ENCODE measurements around the gene RPL27A.

RPL27A gene

DNA sequence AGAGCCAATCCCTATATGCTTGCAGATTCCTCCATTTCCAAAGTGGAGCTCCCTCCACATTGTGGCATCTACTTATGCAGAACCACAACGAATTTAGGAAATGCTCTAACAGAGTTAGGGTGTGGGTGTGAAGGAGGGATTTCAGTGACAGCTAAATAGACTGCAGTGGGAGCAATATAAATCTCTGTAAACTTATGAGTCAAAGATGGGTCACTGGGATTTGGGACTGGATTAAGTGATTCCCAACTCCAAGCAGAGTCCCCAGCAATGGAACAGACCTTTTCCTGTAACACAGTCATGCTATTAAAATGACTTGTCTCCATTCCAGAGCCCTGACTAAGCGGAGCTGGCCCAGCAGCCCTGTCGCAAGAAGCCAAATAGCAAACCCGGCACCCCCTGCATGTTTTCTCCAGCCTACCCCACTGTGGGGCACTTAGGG is 36.6 kb downstream of the RPL27A start:
- TF ChIP-seq, protein P1, sequence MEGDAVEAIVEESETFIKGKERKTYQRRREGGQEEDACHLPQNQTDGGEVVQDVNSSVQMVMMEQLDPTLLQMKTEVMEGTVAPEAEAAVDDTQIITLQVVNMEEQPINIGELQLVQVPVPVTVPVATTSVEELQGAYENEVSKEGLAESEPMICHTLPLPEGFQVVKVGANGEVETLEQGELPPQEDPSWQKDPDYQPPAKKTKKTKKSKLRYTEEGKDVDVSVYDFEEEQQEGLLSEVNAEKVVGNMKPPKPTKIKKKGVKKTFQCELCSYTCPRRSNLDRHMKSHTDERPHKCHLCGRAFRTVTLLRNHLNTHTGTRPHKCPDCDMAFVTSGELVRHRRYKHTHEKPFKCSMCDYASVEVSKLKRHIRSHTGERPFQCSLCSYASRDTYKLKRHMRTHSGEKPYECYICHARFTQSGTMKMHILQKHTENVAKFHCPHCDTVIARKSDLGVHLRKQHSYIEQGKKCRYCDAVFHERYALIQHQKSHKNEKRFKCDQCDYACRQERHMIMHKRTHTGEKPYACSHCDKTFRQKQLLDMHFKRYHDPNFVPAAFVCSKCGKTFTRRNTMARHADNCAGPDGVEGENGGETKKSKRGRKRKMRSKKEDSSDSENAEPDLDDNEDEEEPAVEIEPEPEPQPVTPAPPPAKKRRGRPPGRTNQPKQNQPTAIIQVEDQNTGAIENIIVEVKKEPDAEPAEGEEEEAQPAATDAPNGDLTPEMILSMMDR (IDR thresholded peaks at IDR 0.05), result no peak

DNA sequence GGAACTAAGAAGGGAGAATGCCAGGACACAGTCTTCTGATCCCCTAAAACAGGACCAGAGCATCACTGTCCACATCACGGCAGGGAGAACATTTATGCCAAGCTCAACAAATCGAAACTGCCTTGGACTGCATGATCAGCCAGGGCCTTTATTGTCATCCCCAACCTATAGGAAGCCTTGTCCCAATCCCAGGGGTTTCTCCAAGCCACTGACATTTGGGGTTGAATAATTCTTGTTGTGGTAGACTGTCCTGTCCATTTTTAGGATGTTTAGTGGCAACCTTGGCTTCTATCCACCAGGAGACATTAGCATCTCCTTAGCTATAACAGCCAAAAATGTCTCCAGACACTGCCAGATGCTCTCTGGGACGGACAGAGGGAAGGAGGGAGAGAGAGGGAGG is 37.1 kb downstream of the RPL27A start:
- TF ChIP-seq, protein P1 (IDR thresholded peaks at IDR 0.05), result no peak

DNA sequence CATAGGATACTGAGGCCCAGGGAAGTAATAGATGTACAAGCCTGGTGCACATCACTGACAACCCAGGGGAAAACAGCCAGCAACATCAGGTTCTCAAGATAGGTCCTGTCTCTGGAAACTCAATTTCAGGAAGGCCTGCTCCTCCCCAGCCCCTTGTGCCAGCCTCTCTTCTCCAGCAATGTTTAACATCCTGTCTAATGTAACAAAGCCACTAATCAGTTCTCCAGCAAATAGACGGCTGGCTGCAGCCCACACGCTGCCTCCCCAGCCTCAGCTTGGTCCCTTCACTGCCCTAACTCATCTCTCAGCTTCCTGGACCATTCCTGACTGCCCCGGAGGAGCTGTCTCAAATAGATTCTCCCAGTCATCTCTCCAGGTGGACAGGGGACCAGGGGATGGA is 37.8 kb downstream of the RPL27A start:
- TF ChIP-seq, protein P1 (IDR thresholded peaks at IDR 0.05), result no peak

DNA sequence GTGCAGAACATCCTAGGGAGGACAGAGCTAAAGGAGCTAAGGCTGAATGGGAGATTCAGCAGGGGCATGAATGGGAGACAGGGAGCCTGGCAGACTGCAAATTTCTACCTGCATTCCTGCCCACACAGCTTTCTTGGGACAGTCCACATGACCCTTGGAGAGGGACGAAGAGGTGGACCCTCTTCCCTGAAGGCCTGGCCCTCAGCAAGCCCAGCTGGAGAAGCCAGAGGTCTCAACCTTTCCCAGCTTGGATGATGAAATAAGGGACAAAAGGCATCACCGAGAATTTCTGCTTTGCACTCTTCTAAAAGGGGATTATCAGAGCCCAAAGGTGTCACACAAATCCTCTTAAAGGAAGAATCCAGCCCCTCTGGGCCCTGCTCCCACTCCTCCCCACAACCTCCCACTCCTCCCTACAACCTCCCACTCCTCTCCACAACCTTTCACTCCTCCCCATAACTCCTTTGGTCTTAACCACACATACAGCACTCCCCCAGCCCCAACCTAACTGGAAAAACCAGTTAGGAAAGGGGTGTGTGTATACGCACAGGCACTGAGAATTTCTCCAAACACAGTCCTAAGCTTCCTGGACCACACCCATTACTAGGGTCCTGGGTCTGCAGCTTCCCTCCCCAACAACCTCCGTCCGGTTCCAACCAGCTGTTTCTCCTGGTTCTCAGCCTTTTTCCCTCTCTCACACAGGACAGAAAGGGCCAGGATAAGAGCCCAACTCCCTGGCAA is 38.4 kb downstream of the RPL27A start:
- TF ChIP-seq, protein P1 (IDR thresholded peaks at IDR 0.05), result no peak

DNA sequence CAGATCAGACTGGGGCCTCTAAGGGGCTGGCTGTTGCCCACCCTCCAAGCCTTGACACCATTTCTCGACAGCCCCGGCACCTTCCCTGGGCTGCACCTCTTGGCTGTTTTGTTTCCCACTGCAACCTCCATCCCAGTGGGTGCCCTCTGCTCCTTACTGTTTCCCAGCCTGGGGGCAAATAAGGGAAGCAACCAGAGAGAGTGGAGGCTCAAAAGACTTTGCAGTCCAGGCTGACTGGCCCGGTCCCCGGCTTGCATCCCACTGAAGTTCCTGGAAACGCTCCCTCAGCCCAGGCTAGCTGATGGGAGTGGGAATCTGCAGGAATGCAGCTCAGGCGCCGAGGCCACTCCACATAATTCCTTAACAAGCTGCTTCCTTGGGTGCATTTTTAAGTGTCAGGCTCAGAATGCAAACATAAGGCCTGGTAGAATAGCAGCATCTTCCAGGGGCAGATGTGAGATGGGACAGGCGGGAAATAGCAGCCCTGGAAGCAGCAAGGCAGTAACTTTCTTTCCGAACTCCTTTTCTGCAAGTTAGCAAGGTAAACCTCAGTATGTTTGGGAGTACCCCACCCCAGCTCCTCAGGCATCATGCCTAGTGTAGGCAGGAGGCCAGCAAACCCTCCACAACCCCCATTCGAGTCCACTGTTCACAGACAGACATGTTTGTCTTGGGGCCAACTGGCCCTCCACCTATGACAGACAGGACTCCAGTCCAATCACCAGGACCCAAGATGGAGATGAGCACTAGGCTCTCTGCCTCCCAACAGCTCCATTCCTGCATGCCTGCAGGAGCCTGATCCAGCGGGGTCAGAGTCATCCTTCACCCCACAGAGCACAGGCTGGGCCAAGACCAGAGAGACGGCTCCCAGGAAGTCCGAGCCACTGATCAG is 39.3 kb downstream of the RPL27A start:
- TF ChIP-seq, protein P1 (IDR thresholded peaks at IDR 0.05), result no peak

DNA sequence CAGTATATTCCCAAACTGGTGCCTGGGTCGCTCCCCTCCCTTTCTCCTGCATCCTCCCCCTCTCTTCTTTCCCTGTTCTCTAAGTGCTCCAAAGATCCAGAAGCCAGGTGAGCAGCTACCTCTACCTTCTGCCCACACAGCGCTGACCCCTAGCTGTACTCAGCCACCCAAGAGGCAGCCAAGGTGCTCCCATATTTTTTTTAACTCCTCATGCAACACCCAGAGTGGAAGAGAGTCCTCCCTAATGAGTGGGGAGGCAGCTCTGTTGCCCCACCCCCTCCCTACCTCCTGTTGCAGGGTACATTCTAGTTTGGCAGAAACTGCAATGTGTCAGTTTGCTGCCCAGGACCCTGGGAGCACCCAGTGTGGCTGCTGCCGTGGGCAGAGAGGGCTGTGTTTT is 40.2 kb downstream of the RPL27A start:
- TF ChIP-seq, protein P1 (IDR thresholded peaks at IDR 0.05), result no peak

DNA sequence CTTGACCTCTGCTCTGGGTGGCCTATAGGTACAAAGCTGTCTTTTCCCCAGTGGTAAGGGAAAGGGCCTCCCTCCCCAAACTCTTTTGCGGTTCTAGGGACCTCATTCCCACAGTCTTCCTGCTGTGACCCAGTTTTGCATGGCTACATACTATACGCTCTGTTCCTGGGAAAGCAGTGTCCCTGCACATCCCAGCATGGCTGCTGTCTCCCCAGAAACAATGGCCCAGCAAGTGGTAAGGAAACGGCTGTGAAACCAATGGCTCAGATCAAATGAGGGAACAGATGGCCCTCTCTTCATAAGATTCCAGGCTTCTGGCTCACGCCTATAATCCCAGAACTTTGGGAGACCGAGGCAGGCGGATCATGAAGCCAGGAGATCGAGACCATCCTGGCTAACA is 41.1 kb downstream of the RPL27A start:
- TF ChIP-seq, protein P1 (IDR thresholded peaks at IDR 0.05), result no peak

Measured in LNCAP (cell line).